Caco-2 (cell line): ENCODE data around the gene SFTA2. TPM values are rescaled to one million over a fixed set of nuclear protein-coding genes. Genes with fewer than 3 reads are reported as not detected.
"Not testable (repeated sequence)": the region's sequence is repeated elsewhere in the genome, so short reads cannot be mapped to it uniquely, and the experiment has no call there.

ENCODE experiments used
- BruUV-seq: library from RNA; stranded (reverse); fragments of 400-500 nt; replicated peaks from 2 replicates; lab custom pipeline; 2021; lab: Mats Ljungman, UMichigan
- CTCF ChIA-PET: fragments of 300-600 bp; sonication (Branson Sonifier 250); formaldehyde crosslinking; loops from one replicate; lab custom pipeline; 2022; ENCODE audit warnings: antibody characterized with exemption; lab: Charles Lee
- POLR2A ChIA-PET: fragments of 300-600 bp; sonication (Branson Sonifier 250); formaldehyde crosslinking; loops from one replicate; lab custom pipeline; 2022; ENCODE audit warnings: antibody characterized with exemption; lab: Charles Lee
- DNase-seq, 2 experiments: peaks; one replicate each; pipeline versions ENCODE4 v3.0.0 to v3.0.0-alpha.2; 2020 to 2022
- H3K27me3 ChIP-seq: replicated peaks from 2 replicates; pipeline ENCODE4 v1.6.0; 2011; ENCODE audit warnings: low read length; ENCODE audit not compliant: control insufficient read depth, insufficient read depth
- H3K36me3 ChIP-seq: 2 replicates; pipeline ENCODE4 v1.5.1; 2011; ENCODE audit warnings: low read length; ENCODE audit not compliant: control insufficient read depth, insufficient read depth
- H3K4me1 ChIP-seq: fragments of 250-450 bp; sonication (Bioruptor Pico); 2 replicates; pipeline ENCODE4 v1.5.1; 2020; ENCODE audit warnings: mild to moderate bottlenecking
- H3K4me3 ChIP-seq: 2 replicates; pipeline ENCODE4 v1.5.1; 2011; ENCODE audit warnings: low read depth, mild to moderate bottlenecking, control low read depth, low read length
- H3K9me3 ChIP-seq: fragments of 250-450 bp; sonication (Bioruptor Pico); 2 replicates; pipeline ENCODE4 v1.5.1; 2020; ENCODE audit warnings: mild to moderate bottlenecking, moderate library complexity
- H3K27ac Mint-ChIP-seq: one replicate; pipeline ENCODE4 v1.8.0; 2022; ENCODE audit warnings: mixed read lengths; ENCODE audit not compliant: unreplicated experiment
- H3K27me3 Mint-ChIP-seq: one replicate; pipeline ENCODE4 v1.8.0; 2022; ENCODE audit warnings: mixed read lengths; ENCODE audit not compliant: insufficient read depth, unreplicated experiment
- H3K36me3 Mint-ChIP-seq: one replicate; pipeline ENCODE4 v1.8.0; 2022; ENCODE audit warnings: mild to moderate bottlenecking, mixed read lengths; ENCODE audit not compliant: insufficient read depth, unreplicated experiment
- H3K4me1 Mint-ChIP-seq: one replicate; pipeline ENCODE4 v1.8.0; 2022; ENCODE audit warnings: low read depth, mixed read lengths; ENCODE audit not compliant: unreplicated experiment
- H3K4me3 Mint-ChIP-seq: one replicate; pipeline ENCODE4 v1.8.0; 2022; ENCODE audit warnings: mild to moderate bottlenecking, moderate library complexity, mixed read lengths; ENCODE audit not compliant: unreplicated experiment
- H3K9me3 Mint-ChIP-seq: one replicate; pipeline ENCODE4 v1.8.0; 2022; ENCODE audit warnings: mixed read lengths; ENCODE audit not compliant: unreplicated experiment
- CTCF ChIP-seq, 2 experiments: fragments of 200-600 bp in 1 of 2; IDR thresholded peaks; 1 replicate in 1 of 2; 2 replicates in 1 of 2; pipeline versions ENCODE4 v1.5.1 to v1.8.0; 2011 to 2022; ENCODE audit warnings: antibody characterized with exemption in 1 of 2, control low read depth in 1 of 2, inconsistent platforms in 1 of 2, low read depth in 1 of 2, low read length in 1 of 2, mild to moderate bottlenecking in 1 of 2, moderate library complexity in 1 of 2; ENCODE audit not compliant: insufficient read depth in 1 of 2, severe bottlenecking in 1 of 2, unreplicated experiment in 1 of 2
- intact Hi-C: fragments of 100-400 bp; cut with micrococcal nuclease; formaldehyde crosslinking; loops from one replicate; pipeline ENCODE4 v1.10.0; 2022; ENCODE audit not compliant: unreplicated experiment
- total RNA-seq: library from RNA; stranded (reverse); gene quantifications from 2 replicates; pipeline ENCODE4 v1.2.3, GENCODE V29; 2022

Gene SFTA2
- total RNA-seq, 1 experiment from 2014 or later = 9.6 TPM

GRCh38 chr6:30908700-30909099 is 23.3 kb downstream of the SFTA2 start:
- peaks cover 16% of the 10 kb centered on the region for H3K36me3 Mint-ChIP-seq
- peak overlapping the region; percentile 90 for H3K4me3 Mint-ChIP-seq
- CTCF ChIA-PET = interaction anchor here (1.4 kb wide), 1 partner anchor 24 kb away, joined by 7 read pairs; the partner anchor contains the start of gene DDR1
- H3K9me3 ChIP-seq = no peaks in the 10 kb centered on the region
- no peaks in the 10 kb centered on the region for H3K27me3 Mint-ChIP-seq
- intact Hi-C loops = loop anchor here (2.0 kb wide), 1 partner anchor 26 kb away; no protein-coding TSS in a partner anchor
- no peaks in the 10 kb centered on the region; the same call in 1 of the 2 replicates for H3K36me3 ChIP-seq
- TF ChIP-seq CTCF (IDR thresholded peaks at IDR 0.05; ENCODE audit: insufficient read depth in 1 of 2, low read depth in 1 of 2, low read length in 1 of 2, severe bottlenecking in 1 of 2, unreplicated experiment in 1 of 2) = no peak
- BruUV-seq = TSS peak; percentile 20
- no peak for DNase-seq
- H3K4me1 ChIP-seq = peaks cover 9% of the 10 kb centered on the region; the same call in 1 of the 2 replicates
- no peaks in the 10 kb centered on the region for H3K9me3 Mint-ChIP-seq
- POLR2A ChIA-PET = interaction anchor here (0.5 kb wide), 1 partner anchor 24 kb away, joined by 4 read pairs; the partner anchor contains the start of gene DDR1
- H3K27me3 ChIP-seq = no peaks in the 10 kb centered on the region
- peak overlapping the region; percentile 60 for H3K27ac Mint-ChIP-seq
- peak overlapping the region; percentile 76 for H3K4me3 ChIP-seq
- peaks cover 9% of the 10 kb centered on the region for H3K4me1 Mint-ChIP-seq

GRCh38 chr6:30907758-30908591 is 24.0 kb downstream of the SFTA2 start, which contains the start of gene GTF2H4:
TSS of gene GTF2H4 (plus strand) at chr6:30908207.
- no peak for TF ChIP-seq CTCF (IDR thresholded peaks at IDR 0.05; ENCODE audit: insufficient read depth in 1 of 2, low read depth in 1 of 2, low read length in 1 of 2, severe bottlenecking in 1 of 2, unreplicated experiment in 1 of 2)
- BruUV-seq = no TSS peak
- Histone ChIP-seq H3K4me3 (peak within 1 kb of the TSS; percentile 76), H3K9me3 (no peaks in the 10 kb centered on the region), H3K27me3 (no peaks in the 10 kb centered on the region), H3K4me1 (peaks cover 9% of the 10 kb centered on the region; the same call in 1 of the 2 replicates), H3K36me3 (no peaks in the 10 kb centered on the region; the same call in 1 of the 2 replicates)
- Mint-ChIP-seq H3K4me1 (peaks cover 9% of the 10 kb centered on the region), H3K4me3 (peak within 1 kb of the TSS; percentile 90), H3K27ac (peak within 1 kb of the TSS; percentile 60), H3K27me3 (no peaks in the 10 kb centered on the region), H3K9me3 (no peaks in the 10 kb centered on the region), H3K36me3 (peaks cover 12% of the 10 kb centered on the region)
- intact Hi-C loops = loop anchor here (2.0 kb wide), 1 partner anchor 25 kb away; no protein-coding TSS in a partner anchor
- POLR2A ChIA-PET = interaction anchor here (0.5 to 1.0 kb wide), 4 partner anchors 24 to 639 kb away, joined by 3 to 6 read pairs (median 4); partner anchors contain the start of genes DDR1, NFKBIL1 and TUBB
- DNase-seq = peak; percentile 95 to 98
- CTCF ChIA-PET = interaction anchor here (0.6 to 1.4 kb wide), 11 partner anchors 23 to 284 kb away, joined by 3 to 19 read pairs (median 5); partner anchors contain the start of gene DDR1

DNA sequence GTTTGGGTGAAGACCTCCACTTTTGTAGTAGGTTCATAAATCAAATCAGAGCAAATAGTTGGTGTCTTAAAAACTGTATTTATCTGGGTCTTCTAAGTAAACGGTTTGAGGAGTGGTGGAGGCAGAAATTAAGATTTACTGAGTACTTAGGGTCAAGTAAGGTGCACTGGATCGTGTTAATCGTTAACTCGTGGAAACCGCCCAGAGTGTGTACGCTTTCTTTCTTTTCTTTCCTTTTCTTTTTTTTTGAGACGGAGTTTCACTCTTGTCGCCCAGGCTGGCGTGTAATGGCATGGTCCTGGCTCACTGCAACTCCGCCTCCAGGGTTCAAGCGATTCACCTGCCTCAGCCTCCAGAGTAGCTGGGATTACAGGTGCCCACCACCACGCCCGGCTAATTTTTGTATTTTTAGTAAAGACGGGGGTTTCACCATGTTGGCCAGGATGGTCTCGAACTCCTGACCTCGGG is 24.6 kb downstream of the SFTA2 start:
- H3K9me3 Mint-ChIP-seq, H3K36me3 ChIP-seq, H3K4me1 ChIP-seq, H3K27me3 Mint-ChIP-seq, BruUV-seq, H3K27me3 ChIP-seq, H3K9me3 ChIP-seq, intact Hi-C loops: not testable (repeated sequence)
- H3K27ac Mint-ChIP-seq = peak overlapping the region; percentile 60
- peaks cover 16% of the 10 kb centered on the region for H3K36me3 Mint-ChIP-seq
- H3K4me3 ChIP-seq = peak overlapping the region; percentile 76
- peak in 1 of 2 experiments; percentile 23 for DNase-seq
- ChIA-PET POLR2A (interaction anchor here (0.6 to 1.0 kb wide), 3 partner anchors 25 to 640 kb away, joined by 3 to 6 read pairs (median 3); partner anchors contain the start of genes NFKBIL1 and TUBB), CTCF (interaction anchor here (0.6 to 1.4 kb wide), 11 partner anchors 23 to 285 kb away, joined by 3 to 19 read pairs (median 5); partner anchors contain the start of gene DDR1)
- peak overlapping the region; percentile 90 for H3K4me3 Mint-ChIP-seq
- peaks cover 16% of the 10 kb centered on the region for H3K4me1 Mint-ChIP-seq
